ENCODE results near the gene PFN3. TPM values are rescaled to one million over a fixed set of nuclear protein-coding genes. Genes with fewer than 3 reads are reported as not detected.

The PFN3 gene
- total and polyA plus RNA-seq, 2 of the 13 experiments (the other 11 are each of a cell fraction or from before 2014, with no cell fraction given), result not detected

DNA sequence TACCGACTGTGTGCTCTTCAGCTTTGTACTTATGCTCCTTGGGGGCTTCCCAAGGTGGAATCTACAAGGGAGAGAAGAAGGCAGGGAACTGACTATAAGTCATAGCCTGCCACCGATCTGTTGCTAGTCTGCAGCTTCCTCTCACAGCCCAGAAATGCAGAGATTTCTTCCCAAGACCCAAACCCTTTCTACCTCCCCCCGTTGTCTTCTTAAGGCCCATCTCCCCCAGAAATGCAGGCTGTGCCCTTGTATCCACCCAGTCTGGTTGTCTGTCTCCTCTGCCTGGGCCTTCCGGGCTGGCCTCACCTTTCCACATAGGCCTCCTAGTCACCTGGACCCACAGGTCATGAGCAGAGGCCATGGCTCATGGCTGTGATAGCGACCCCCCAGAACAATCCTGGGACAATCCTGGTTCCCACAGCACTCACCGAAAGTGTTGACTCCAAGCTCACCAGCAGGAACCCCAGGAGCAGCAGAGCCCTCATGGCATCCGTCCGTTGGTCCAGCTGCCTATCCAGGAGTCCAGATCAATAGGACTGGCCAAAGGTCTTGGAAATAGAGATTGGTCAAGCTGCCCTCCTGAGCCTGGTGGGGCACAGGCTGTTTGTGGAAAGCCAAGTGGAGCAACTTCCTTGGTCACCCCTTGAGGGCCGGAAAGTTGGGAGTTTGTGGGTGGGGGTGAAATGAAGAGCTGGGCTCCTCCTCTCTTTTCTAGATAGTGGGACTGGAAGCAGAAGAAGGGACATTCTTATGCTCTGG lies 8.8 kb upstream of the PFN3 start, which contains the start of gene F12:
Gene F12, minus strand, starts transcription at position 522 of the 759 bp plus-strand sequence. Its CDS starts 37 bp downstream, at position 485.
- no peaks in the 10 kb centered on the region for H3K9me3 ChIP-seq (ENCODE audit: low read length)
- H4K20me1 ChIP-seq (ENCODE audit: insufficient read depth, low read length), result no peaks in the 10 kb centered on the region
- peak within 1 kb of the TSS in 1 of 3 experiments; percentile 48; a peak in 1 of 6 replicates for H3K4me3 ChIP-seq (replicated peaks in 1 of 3; ENCODE audit: insufficient read depth in 1 of 3, low read depth in 2 of 3, low read length in 3 of 3)
- peak within 1 kb of the TSS; percentile 60 for H3K4me2 ChIP-seq (ENCODE audit: low read depth, low read length)
- 14% methylated on average over 4 of the region's 9 CpGs for WGBS (ENCODE audit: low lambda C conversion rate)
- H3K27ac ChIP-seq (ENCODE audit: extremely low read length, insufficient read depth, low read length), result peak within 1 kb of the TSS; percentile 61
- H3K4me1 ChIP-seq (ENCODE audit: insufficient read depth, low read length), result peaks cover 40% of the 10 kb centered on the region
- POLR2A ChIA-PET, result interaction anchor here (0.8 to 2.7 kb wide), 11 partner anchors 10 to 55 kb away, joined by 3 to 22 read pairs (median 5); partner anchors contain the start of gene GRK6
- H3K27me3 ChIP-seq (ENCODE audit: control insufficient read depth in 1 of 2, insufficient read depth in 2 of 2, low read length in 2 of 2), result 0 out of 5 replicates have a peak, but pooled peaks cover 0 to 3% of the 10 kb centered on the region in 2 experiments
- no peaks in the 10 kb centered on the region for H3K36me3 ChIP-seq (replicated peaks in 1 of 2; ENCODE audit: control insufficient read depth in 1 of 2, insufficient read depth in 2 of 2, low read length in 2 of 2)
- intact Hi-C loops (cut with micrococcal nuclease; ENCODE audit: unreplicated experiment) (no loop called here), in situ Hi-C loops (cut with HindIII; ENCODE audit: extremely low pct_ligation_motif_present, low pct_unique_long_range_greater_than_20kb) (no loop called here)
- H3K9ac ChIP-seq (ENCODE audit: insufficient read depth, low read depth, low read length), result peak within 1 kb of the TSS; percentile 20
- BruUV-seq (replicated peaks), result TSS peak; percentile 51
- peak; percentile 41 for DNase-seq (ENCODE audit: low spot score)
- FAIRE-seq, result peak; percentile 60
- H2AFZ ChIP-seq (ENCODE audit: low read length), result no peak within 1 kb of the TSS
- ATAC-seq, result peak; percentile 88
- CTCF ChIA-PET (ENCODE audit: low intra/inter-chr PET ratio, low total read pairs), result no interaction called here
- H3K79me2 ChIP-seq (ENCODE audit: insufficient read depth, low read length), result no peaks in the 10 kb centered on the region
- TF ChIP-seq BRCA1 (CRISPR knock-in tag; IDR thresholded peaks at IDR 0.05) (no peak), RAD51 (IDR thresholded peaks at IDR 0.05; ENCODE audit: borderline replicate concordance) (no peak), ELF3 (CRISPR knock-in tag; IDR thresholded peaks at IDR 0.05) (no peak), PAF1 (CRISPR knock-in tag; IDR thresholded peaks at IDR 0.05) (no peak), HNF4G (IDR thresholded peaks at IDR 0.05; ENCODE audit: borderline replicate concordance, low read depth, low read length) (peak; percentile 96), HNF4G (CRISPR knock-in tag; IDR thresholded peaks at IDR 0.05; ENCODE audit: borderline replicate concordance, low read depth) (peak; percentile 90), ISL2 (CRISPR knock-in tag; IDR thresholded peaks at IDR 0.05) (no peak), MTA3 (CRISPR knock-in tag; IDR thresholded peaks at IDR 0.05) (no peak), ZNF225 (CRISPR knock-in tag; IDR thresholded peaks at IDR 0.05) (no peak), STAT5B (CRISPR knock-in tag; IDR thresholded peaks at IDR 0.05) (no peak), ZNF547 (CRISPR knock-in tag; IDR thresholded peaks at IDR 0.05) (no peak), ZNF589 (CRISPR knock-in tag; conservative IDR thresholded peaks at IDR 0.05) (no peak), NFE2L2 (IDR thresholded peaks at IDR 0.05; ENCODE audit: low read length) (no peak), NFE2L1 (CRISPR knock-in tag; IDR thresholded peaks at IDR 0.05; ENCODE audit: borderline replicate concordance) (no peak)
- TF ChIP-seq, protein P1, sequence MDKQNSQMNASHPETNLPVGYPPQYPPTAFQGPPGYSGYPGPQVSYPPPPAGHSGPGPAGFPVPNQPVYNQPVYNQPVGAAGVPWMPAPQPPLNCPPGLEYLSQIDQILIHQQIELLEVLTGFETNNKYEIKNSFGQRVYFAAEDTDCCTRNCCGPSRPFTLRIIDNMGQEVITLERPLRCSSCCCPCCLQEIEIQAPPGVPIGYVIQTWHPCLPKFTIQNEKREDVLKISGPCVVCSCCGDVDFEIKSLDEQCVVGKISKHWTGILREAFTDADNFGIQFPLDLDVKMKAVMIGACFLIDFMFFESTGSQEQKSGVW (CRISPR knock-in tag; IDR thresholded peaks at IDR 0.05; ENCODE audit: borderline replicate concordance), result no peak
- TF ChIP-seq, protein P2, sequence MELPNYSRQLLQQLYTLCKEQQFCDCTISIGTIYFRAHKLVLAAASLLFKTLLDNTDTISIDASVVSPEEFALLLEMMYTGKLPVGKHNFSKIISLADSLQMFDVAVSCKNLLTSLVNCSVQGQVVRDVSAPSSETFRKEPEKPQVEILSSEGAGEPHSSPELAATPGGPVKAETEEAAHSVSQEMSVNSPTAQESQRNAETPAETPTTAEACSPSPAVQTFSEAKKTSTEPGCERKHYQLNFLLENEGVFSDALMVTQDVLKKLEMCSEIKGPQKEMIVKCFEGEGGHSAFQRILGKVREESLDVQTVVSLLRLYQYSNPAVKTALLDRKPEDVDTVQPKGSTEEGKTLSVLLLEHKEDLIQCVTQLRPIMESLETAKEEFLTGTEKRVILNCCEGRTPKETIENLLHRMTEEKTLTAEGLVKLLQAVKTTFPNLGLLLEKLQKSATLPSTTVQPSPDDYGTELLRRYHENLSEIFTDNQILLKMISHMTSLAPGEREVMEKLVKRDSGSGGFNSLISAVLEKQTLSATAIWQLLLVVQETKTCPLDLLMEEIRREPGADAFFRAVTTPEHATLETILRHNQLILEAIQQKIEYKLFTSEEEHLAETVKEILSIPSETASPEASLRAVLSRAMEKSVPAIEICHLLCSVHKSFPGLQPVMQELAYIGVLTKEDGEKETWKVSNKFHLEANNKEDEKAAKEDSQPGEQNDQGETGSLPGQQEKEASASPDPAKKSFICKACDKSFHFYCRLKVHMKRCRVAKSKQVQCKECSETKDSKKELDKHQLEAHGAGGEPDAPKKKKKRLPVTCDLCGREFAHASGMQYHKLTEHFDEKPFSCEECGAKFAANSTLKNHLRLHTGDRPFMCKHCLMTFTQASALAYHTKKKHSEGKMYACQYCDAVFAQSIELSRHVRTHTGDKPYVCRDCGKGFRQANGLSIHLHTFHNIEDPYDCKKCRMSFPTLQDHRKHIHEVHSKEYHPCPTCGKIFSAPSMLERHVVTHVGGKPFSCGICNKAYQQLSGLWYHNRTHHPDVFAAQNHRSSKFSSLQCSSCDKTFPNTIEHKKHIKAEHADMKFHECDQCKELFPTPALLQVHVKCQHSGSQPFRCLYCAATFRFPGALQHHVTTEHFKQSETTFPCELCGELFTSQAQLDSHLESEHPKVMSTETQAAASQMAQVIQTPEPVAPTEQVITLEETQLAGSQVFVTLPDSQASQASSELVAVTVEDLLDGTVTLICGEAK (IDR thresholded peaks at IDR 0.05), result no peak
- TF ChIP-seq, protein P2 (CRISPR knock-in tag; IDR thresholded peaks at IDR 0.05), result no peak; the same call in 1 of the 2 replicates

Data from HepG2 (cell line).